ENCODE results near the gene CXCR4.

The CXCR4 gene

DNA sequence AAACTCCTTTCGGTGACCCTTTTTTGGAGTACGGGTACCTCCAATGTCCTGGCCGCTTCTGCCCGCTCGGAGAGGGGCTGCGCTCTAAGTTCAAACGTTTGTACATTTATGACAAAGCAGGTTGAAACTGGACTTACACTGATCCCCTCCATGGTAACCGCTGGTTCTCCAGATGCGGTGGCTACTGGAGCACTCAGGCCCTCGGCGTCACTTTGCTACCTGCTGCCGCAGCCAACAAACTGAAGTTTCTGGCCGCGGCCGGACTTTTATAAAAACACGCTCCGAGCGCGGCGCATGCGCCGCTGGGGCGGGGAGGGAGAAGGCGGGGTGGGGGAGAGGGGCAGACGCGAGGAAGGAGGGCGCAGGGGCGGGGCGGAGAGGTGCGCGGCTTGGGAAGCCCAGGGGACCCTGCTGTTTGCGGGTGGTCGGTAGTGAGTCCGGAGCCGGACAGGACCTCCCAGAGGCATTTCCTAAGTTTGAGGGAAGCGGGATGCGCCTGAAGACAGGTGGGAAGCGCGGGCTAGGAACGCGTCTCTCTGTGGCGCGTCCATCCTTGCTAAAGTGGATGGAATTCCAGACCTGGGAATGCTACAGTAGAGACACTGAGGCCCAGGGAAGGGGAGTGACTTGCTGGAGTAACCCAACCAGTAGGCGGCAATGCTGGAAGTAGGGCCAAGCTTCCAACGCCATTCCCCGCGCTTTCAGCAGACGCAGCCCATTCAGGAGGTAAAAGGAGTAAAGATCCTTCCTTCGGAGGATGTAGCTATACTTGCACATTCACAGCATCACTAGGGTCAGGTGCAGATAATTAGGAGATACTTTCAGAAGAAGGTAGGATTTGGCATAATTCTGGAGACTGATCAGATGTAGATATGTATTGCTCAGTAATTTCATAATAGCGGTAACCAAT, at the start of gene CXCR4:
TSS of gene CXCR4 (minus strand) at position 241 of the 910 bp plus-strand sequence. CDS start at position 152, 89 bp downstream.
- DNase-seq (ENCODE audit: low read depth in 2 of 2, low spot score in 1 of 2): peak; percentile 91 to 92

- DNase-seq (ENCODE audit: low read depth in 2 of 2, low spot score in 1 of 2): no peak
These were observed 46.4 kb upstream of the CXCR4 start for GRCh38 chr2:136164280-136164776.

GRCh38 chr2:136162438-136162837, 44.5 kb upstream of the CXCR4 start:
- no peak for DNase-seq (ENCODE audit: low read depth in 2 of 2, low spot score in 1 of 2)

DNA sequence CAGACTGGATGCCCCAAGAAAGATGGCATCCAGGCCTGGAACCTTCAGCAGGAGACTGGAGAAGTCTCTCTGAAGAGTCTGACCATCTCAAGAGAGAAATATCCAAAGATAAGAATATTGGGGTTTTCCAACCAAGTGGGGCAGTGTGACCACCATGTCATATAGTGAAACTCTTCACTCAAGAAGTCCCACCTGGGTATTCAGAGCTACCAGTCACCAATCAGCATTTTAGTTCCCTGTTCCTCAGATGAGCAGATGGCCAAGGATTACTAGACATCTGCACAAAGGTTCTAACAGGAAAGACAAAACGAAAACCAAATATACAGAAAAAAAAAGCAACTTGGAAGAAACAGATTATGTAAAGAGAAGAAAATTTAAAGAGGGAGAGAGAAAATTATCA, 38.5 kb upstream of the CXCR4 start:
- DNase-seq (ENCODE audit: low read depth in 2 of 2, low spot score in 1 of 2): no peak

GRCh38 chr2:136154384-136154783, 36.4 kb upstream of the CXCR4 start:
- no peak for DNase-seq (ENCODE audit: low read depth in 2 of 2, low spot score in 1 of 2)

- no peak for DNase-seq (ENCODE audit: low read depth in 2 of 2, low spot score in 1 of 2)
These were observed 33.3 kb upstream of the CXCR4 start for GRCh38 chr2:136151021-136151971.

GRCh38 chr2:136149011-136149410, 31.1 kb upstream of the CXCR4 start:
- DNase-seq (ENCODE audit: low read depth in 2 of 2, low spot score in 1 of 2): no peak

- no peak for DNase-seq (ENCODE audit: low read depth in 2 of 2, low spot score in 1 of 2)
These were observed 28.6 kb upstream of the CXCR4 start for GRCh38 chr2:136146564-136146963.

GRCh38 chr2:136143603-136144451, 25.9 kb upstream of the CXCR4 start:
- DNase-seq (ENCODE audit: low read depth in 2 of 2, low spot score in 1 of 2): no peak

DNA sequence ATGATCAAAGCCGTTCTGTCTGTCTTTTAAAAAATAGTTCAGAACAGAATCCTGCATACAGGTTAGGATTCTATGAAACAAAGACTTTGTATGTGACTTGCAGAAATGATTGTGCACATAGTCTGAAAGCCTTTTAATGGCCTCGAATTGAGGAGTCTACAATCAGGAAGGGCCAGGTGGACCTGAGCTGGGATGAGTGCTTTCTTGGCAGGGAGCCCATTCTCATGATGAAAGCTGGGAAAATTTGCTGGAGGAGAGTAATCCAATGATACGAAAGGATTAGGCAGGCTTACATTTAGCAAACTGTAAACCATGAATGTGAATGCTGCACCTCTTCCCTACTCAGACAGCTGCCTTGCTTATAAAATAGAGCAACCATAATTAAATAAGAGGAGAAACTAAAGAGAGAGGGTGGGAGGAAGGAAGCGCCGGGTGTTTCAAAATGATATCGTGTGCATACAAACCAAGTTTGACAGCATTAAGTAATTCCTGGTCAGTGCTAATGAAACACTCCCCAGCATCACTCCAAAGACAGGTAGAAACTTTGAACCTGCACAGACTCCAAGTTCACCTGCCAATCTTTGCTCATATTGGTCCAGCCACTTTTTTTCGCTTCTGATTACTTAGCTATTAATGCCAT, 23.7 kb upstream of the CXCR4 start:
- DNase-seq (ENCODE audit: low read depth in 2 of 2, low spot score in 1 of 2): no peak

DNA sequence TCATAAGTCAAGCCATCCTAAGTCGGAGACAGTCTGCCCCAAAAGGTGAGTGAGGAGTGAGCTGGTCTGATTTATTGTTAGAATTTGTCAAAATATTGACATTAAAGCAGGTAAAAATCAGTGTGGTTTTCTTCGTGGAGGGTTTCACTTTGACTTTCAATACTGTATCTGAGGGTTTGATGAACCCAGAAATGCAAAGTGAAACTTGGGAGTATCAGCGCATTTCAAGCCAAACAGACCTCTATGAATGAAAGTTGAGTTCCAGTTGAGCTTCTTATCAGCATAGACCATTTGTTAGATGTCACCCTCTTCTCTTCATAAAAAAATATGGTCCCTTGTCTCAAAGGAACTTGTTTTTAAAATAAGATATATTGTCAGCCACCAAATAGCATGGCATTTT, 21.7 kb upstream of the CXCR4 start:
- DNase-seq (ENCODE audit: low read depth in 2 of 2, low spot score in 1 of 2): no peak

GRCh38 chr2:136137982-136138381, 20.0 kb upstream of the CXCR4 start:
- DNase-seq (ENCODE audit: low read depth in 2 of 2, low spot score in 1 of 2): no peak

DNA sequence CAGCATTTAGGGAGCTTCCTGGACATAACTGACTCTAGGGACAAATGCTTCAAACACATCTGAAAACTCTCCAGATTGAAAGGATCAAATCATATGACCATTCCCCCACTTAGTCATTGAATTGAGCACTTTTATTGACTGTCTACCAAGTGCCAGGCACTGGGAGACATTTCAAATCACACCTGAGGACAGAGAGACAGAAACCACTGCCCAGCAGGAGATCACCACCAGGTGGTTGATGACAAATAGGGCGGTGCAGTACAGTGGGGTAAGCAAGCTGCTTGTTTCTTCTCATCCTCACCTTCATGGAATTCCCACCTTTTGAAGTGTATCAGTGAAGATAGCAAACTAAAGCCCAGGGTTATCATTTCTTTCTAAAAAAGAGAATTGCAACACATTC, 19.0 kb upstream of the CXCR4 start:
- no peak for DNase-seq (ENCODE audit: low read depth in 2 of 2, low spot score in 1 of 2)

DNA sequence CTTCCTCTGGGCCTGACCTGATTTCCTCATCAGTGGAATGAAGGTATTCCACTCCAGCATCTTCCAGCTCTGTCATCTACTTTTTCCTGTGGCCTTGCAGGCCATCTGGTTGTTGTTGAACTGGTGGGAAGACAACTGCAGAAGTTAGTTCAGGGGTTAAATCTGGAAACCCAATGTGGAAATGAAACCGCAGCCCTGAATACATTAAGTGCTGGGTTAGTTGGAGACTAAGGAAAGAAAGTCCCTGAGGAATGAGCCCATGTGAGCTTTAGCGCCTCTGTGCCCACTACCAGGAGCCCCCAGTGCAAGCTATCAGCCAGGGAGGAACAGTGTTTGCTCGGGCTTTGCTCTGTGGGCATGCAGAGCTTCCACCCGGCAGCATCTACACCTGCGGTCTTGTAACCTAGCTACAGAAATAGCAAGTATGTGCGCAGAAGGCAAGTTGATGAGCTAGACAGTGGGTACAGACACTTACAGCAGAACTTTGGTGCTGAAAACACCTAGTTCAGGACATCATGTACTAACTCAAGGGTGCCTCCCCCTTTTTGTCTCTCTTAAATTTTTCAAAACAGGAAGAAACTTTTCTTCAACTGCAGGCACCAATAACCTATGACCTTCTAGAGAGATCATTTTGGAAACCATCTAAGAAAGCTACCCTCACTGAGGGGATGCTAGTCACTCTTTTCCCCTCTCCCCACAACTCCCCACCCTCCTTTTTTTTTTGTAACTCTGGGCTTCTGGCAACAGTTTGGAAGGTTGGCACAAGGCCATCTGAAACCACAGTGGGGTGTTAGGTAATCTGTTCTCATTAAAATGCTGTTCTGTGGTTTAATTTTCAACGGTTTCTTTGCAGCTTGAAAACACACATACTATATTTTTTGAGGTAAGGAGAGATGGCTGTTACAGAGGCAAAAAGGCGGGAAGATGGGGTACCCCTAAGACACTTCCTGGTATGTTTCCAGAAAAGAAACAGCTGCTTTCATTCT, 18.3 kb upstream of the CXCR4 start:
- peak; percentile 58 to 65 for DNase-seq (ENCODE audit: low read depth in 2 of 2, low spot score in 1 of 2)

- no peak for DNase-seq (ENCODE audit: low read depth in 2 of 2, low spot score in 1 of 2)
These were observed 17.5 kb upstream of the CXCR4 start for GRCh38 chr2:136135462-136135861.

- no peak for DNase-seq (ENCODE audit: low read depth in 2 of 2, low spot score in 1 of 2)
These were observed 16.2 kb upstream of the CXCR4 start for GRCh38 chr2:136134126-136134525.

DNA sequence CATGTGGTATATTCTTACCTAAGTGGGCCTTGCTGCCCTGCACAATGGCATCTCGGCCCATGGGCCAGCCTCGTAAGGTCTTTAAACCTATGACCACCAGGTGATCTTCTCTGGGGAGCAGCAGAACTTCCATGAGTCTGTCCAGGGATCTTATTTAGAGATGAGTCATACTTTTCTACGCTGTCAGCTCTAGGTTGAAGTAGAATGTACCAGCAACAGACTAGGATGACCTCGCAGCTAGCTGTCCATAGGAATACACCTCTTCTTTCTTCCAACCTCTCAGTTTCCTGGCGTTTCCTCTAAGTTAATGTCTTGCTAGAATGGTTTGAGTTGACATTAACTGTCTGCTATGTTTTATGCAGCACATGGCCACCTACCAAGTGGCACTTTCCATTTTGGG, 15.6 kb upstream of the CXCR4 start:
- DNase-seq (ENCODE audit: low read depth in 2 of 2, low spot score in 1 of 2): no peak

GRCh38 chr2:136133176-136133575, 15.2 kb upstream of the CXCR4 start:
- no peak for DNase-seq (ENCODE audit: low read depth in 2 of 2, low spot score in 1 of 2)

DNA sequence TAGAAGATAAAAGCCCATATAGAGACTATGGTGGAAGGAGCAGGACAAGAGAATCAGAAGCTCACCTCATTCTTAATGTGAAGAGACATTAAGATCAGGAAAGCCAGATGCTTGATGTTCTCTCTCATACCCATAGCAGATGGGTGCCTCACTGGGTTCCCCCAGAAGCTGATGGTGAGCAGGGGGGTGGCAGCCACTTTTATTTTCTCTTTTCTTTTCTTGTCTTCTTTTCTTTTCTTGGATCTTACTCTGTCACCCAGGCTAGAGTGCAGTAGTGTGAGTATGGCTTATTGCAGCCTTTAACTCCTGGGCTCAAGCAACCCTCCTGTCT, 14.8 kb upstream of the CXCR4 start:
- DNase-seq (ENCODE audit: low read depth in 2 of 2, low spot score in 1 of 2): no peak
